GM23338 (cell line): ENCODE results near the gene COTL1. TPM values are rescaled to one million over a fixed set of nuclear protein-coding genes. Genes with fewer than 3 reads are reported as not detected.

Source experiments
- polyA plus RNA-seq: library from polyadenylated mRNA; unstranded; fragments of >200 nt; fragmentation: Nextera tagmentation; extraction: Ambion mirVana; gene quantifications from 2 replicates; pipeline ENCODE4 v1.2.1, GENCODE V29; 2016
- total RNA-seq: library from RNA; depleted of rRNA; stranded (reverse); fragments of >200 nt; shearing (Covaris generic); gene quantifications from 2 replicates; pipeline ENCODE4 v1.2.3, GENCODE V29; 2014; rRNA removed

Gene COTL1
- total and polyA plus RNA-seq, 2 experiments from 2014 or later: 117 to 166 TPM

Other genes with a start within 250 kb of the COTL1 start
- 2.1 and 2.3 TPM in 2 replicates for gene ATP2C2, start 249.5 kb downstream of the COTL1 start, total RNA-seq
- gene ATP2C2, start 249.5 kb downstream of the COTL1 start, polyA plus RNA-seq: 2.1 and 2.9 TPM in 2 replicates
- 16.9 and 17.2 TPM in 2 replicates for gene MEAK7, start 113.4 kb downstream of the COTL1 start, total RNA-seq
- gene MEAK7, start 113.4 kb downstream of the COTL1 start, polyA plus RNA-seq: 7.5 and 7.9 TPM in 2 replicates
- gene KLHL36, start 30.4 kb upstream of the COTL1 start, total RNA-seq: 54.6 and 70.4 TPM in 2 replicates
- gene KLHL36, start 30.4 kb upstream of the COTL1 start, polyA plus RNA-seq: 13.4 and 15.5 TPM in 2 replicates
- gene USP10, start 81.9 kb upstream of the COTL1 start, total RNA-seq: 144 and 158 TPM in 2 replicates
- gene USP10, start 81.9 kb upstream of the COTL1 start, polyA plus RNA-seq: 186 and 194 TPM in 2 replicates
- 6.0 and 8.3 TPM in 2 replicates for gene CRISPLD2, start 201.9 kb upstream of the COTL1 start, total RNA-seq
- 2.1 and 2.6 TPM in 2 replicates for gene CRISPLD2, start 201.9 kb upstream of the COTL1 start, polyA plus RNA-seq